KOPT-K1 (cell line): ENCODE measurements around the gene SLC35B2.

Source experiments
- H3K27ac ChIP-seq: fragments of 200-600 bp; sonication (generic); 2 replicates; pipeline ENCODE4 v1.5.1; 2016; ENCODE audit warnings: antibody characterized with exemption, mild to moderate bottlenecking, low read depth, low read length; ENCODE audit not compliant: poor library complexity, severe bottlenecking
- H3K36me3 ChIP-seq: fragments of 200-600 bp; sonication (generic); 2 replicates; pipeline ENCODE4 v1.5.1; 2017; ENCODE audit warnings: antibody characterized with exemption, mild to moderate bottlenecking, low read length, moderate library complexity; ENCODE audit not compliant: insufficient read depth
- H3K9me3 ChIP-seq: fragments of 200-600 bp; sonication (generic); 2 replicates; pipeline ENCODE4 v1.5.1; 2017; ENCODE audit warnings: antibody characterized with exemption, low read length, mild to moderate bottlenecking; ENCODE audit not compliant: insufficient read depth, poor library complexity, severe bottlenecking

The SLC35B2 gene

DNA sequence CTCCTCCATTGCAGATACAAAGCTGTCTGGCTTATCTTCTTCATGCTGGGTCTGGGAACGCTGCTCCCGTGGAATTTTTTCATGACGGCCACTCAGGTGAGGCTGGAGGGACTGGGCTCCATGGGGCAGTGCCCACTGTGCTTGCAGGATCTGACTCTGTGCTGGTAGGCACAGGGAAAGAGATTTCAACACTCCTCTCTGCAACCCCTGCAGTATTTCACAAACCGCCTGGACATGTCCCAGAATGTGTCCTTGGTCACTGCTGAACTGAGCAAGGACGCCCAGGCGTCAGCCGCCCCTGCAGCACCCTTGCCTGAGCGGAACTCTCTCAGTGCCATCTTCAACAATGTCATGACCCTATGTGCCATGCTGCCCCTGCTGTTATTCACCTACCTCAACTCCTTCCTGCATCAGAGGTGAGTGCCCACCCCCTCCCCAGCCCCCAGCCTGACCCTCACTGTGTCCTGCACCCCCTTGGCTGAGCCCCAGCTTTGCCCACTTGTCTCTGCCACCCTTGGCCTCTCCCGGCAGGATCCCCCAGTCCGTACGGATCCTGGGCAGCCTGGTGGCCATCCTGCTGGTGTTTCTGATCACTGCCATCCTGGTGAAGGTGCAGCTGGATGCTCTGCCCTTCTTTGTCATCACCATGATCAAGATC is 27.8 kb downstream of the SLC35B2 start:
- Histone ChIP-seq H3K36me3 (peaks cover 79% of the 10 kb centered on the region), H3K9me3 (no peaks in the 10 kb centered on the region), H3K27ac (no peak overlapping the region)

DNA sequence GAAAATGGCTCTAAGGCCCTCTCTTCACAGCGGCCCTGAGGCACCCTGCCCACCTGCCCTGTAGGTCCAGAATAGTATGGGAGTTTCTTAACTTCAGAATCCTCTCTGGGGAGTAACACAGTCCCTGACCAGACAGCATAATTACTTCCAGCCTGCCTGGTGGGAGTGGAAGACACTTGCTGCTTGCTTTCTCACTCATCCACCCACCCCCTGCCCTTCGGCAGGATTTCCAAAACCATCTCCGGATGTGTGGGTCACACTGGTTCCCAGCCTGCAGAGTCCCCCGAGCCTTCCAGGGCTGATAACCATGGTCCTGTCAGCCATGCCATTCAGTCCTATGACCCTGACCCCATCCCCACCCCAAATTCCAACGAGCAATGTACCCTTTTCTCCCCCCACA is 28.5 kb downstream of the SLC35B2 start:
- no peaks in the 10 kb centered on the region for H3K9me3 ChIP-seq
- H3K36me3 ChIP-seq, result peaks cover 73% of the 10 kb centered on the region
- no peak overlapping the region for H3K27ac ChIP-seq

DNA sequence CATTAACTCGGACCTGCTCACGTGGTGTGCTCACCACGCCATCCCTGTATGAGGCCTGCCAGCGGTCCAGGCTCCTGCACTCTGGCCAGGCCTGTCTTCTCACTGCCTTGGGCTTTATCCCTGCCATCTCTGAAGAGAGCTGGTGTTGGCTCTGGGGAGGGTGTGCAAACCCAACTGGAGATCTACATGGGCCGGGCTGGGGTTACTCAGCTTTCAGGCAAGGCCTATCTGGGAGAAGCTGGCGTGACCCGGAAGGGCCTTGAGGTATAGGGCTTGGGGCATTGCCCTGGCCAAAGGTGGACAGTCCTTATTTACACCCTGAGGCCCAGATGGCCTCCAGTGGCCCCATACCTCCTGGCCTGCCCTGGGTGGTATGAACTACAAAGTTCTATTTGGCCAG is 28.9 kb downstream of the SLC35B2 start:
- Histone ChIP-seq H3K36me3 (peaks cover 69% of the 10 kb centered on the region), H3K27ac (no peak overlapping the region), H3K9me3 (no peaks in the 10 kb centered on the region)

DNA sequence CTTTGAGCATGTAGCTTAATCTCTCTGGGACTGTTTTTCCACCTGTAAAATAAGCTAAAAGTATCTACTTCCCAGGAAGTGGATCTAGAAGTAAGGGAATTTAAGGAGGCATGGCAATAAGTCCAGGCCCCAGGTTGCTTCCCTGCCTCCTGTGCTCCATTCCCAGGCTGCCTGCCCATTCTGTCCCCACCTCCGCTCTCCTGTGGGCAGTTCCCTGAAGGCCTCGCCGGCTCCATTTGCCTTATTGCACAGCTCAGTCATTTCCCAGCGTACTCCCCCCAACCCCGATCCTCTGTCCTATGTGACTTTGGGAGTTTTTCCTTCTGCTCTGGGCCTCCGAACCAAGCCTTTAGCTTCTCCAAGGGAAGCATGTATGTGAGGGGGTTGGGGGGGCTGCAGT is 29.3 kb downstream of the SLC35B2 start:
- Histone ChIP-seq H3K9me3 (no peaks in the 10 kb centered on the region), H3K36me3 (peaks cover 65% of the 10 kb centered on the region), H3K27ac (no peak overlapping the region)

DNA sequence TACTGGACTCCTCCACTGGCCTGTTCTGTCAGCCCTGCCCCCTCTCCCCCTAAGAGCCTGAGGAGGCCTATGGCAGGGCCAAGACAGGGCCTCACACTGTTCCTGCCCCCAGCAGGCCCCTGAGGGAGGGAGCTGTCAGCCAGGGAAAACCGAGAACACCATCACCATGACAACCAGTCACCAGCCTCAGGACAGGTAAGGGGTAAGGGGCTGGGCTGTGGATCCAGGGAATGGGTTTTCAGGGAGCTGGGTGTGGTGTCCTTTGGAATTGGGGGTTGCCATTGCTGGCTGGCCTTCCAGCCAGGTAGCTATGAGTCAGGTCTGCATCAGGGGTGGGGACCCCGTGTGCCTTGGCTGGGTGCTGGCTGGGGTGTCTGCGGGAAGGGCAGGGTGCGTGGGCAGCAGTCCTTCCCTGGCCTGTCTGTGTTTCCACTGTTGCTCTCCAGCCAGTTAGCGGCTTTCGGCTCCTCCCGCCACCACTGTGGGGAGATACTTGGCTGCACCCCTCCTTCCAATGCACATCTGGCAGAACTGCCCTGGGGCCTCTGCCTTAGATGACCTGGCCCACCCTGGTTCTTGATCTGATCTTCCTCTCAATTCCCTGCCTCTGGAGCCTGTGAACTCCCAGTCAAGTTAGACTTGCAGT is 30.1 kb downstream of the SLC35B2 start:
- H3K36me3 ChIP-seq, result peaks cover 57% of the 10 kb centered on the region
- H3K27ac ChIP-seq, result peak overlapping the region; percentile 85

GRCh38 chr6:44226368-44227147 is 30.8 kb downstream of the SLC35B2 start:
- peaks cover 50% of the 10 kb centered on the region for H3K36me3 ChIP-seq
- H3K9me3 ChIP-seq, result no peaks in the 10 kb centered on the region
- H3K27ac ChIP-seq, result peak overlapping the region; percentile 85

More for the DNA sequence above, 30.1 kb downstream of the SLC35B2 start:
- H3K9me3 ChIP-seq, result no peaks in the 10 kb centered on the region

DNA sequence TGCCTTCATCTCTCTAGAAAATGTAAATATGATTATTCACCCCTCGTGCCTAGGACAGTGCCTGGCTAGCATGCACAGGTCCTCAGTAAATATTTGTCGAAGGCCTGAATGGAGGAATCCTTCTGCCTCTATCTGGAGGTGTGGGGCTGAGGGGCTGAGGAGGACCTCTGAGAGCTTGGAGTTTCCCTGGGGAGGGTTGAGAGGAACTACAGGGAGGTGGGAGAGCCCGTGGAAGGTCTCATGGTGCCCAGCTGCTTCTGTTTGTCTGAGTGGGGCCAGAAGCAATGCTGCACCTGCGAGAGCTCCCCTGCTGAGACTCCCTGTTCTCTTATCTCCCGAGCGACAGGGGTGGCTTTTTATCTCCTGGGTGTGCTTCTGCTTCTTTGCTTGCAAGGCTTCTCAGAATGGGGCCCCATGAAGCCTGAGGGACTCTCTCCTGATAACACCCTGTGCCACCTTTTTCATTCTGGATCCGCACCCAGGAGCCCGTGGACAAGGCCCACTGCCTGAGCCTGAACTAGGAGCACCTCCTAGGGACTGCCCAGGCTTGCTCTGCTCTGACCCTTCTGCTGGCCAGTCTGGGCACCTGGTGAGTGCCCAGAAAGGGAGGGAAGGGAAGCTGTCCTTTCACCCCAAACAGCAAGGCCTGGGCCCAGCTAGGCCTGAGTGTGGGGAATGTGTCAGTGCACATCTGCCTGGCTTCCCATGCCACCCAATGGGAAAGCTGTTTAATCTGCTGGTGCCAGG is 31.6 kb downstream of the SLC35B2 start:
- Histone ChIP-seq H3K36me3 (peaks cover 42% of the 10 kb centered on the region), H3K9me3 (no peaks in the 10 kb centered on the region), H3K27ac (peak overlapping the region; percentile 85)

DNA sequence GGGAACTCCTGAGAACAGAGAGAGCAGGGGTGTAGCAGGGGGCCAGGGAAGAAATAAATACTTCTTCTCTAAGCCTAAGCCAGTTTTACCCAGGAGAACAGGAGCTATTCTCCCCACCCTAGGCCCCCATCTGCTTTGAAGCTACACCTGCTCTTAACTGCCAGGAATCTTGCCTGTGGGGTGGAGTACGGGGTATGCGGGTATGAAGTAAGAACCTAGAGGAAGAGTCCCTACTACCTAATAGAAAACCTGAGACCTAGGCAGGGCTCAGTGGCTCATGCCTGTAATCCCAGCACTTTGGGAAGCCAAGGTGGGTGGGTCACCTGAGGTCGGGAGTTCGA is 32.4 kb downstream of the SLC35B2 start:
- Histone ChIP-seq H3K36me3 (peaks cover 34% of the 10 kb centered on the region), H3K27ac (peak overlapping the region; percentile 85), H3K9me3 (no peaks in the 10 kb centered on the region)

GRCh38 chr6:44224029-44224964 is 33.0 kb downstream of the SLC35B2 start:
- Histone ChIP-seq H3K36me3 (peaks cover 27% of the 10 kb centered on the region), H3K9me3 (no peaks in the 10 kb centered on the region), H3K27ac (peak overlapping the region; percentile 85)

DNA sequence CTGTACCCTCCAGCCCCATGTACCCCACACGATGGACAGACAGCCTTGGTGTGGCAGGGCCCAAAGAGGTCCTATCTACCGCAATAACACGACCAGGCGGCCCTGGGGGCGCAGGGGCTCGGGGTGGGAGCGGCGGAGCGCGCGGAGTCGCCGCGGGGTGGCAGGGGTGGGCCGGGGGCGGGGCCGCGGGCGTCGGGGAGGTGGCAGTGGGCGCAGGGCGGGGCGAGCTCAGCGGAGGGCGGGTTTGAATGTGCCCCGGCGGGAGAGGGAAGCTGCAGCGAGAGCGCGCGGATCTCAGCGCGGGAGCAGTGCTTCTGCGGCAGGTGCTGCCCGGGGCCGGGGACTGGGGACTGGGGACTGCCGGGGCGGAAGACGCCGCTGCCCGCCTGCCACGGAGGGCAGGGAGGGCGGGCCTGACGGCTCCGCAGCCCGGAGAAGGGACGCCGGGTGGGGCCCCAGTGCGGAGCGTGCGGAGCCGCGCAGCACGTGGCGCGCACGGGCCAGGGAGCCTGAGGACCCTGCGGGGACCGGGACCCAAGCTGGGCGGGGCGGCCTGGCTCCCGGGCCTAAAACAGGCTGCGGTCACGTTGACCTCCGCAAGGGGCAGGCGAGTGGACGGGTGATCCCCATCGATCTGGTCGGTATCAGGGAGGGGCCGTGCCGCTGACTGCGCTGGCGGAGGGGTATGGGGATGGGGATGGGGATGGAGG is 33.9 kb downstream of the SLC35B2 start, which contains the start of gene SLC29A1:
TSS of gene SLC29A1 (plus strand) at position 277 of the 710 bp plus-strand sequence. CDS start 3,719 bp downstream, outside the sequence.
- no peaks in the 10 kb centered on the region for H3K9me3 ChIP-seq
- peaks cover 19% of the 10 kb centered on the region for H3K36me3 ChIP-seq
- H3K27ac ChIP-seq, result peak within 1 kb of the TSS; percentile 85

DNA sequence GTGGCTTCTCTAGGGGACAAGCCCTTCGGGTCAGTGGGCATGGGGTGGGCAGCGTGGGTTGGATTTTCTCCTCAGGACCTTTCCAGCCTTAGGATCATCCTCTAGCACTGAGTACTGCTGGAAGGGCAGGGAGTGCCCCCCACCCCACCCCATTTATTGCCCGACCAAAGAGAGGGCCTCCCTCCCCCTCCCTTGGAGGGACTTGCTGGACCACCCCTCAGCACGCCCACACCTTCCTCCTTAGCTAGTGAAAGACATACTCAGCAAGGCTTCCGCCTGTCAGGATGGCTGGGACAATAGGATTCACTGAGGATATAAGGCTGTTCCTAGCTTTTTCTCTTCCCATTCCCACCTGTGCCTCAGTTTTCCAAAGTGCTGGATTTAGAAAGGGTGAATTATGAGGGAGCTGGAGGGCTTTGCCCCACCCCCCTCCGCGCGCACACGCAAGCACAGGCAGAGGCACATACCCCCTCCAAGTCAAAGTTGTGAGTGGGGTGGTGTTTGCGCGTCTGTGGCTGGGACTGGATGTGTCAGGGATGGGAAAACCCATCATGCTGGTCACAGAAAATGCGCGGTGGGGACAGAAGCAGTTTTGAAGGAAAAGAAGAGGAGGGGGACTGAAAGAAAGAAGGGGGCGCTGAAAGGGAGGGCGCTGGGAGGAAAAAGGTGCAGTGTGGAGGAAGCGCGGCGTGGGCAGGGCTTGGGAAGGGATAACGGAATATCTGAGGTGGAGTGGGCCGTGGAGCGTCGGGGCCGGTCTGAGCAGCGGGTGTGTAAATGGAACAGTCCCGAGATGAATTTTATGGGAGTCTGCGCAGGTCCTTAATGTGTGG is 34.6 kb downstream of the SLC35B2 start:
- Histone ChIP-seq H3K9me3 (no peaks in the 10 kb centered on the region), H3K36me3 (peaks cover 11% of the 10 kb centered on the region), H3K27ac (peak overlapping the region; percentile 85)

DNA sequence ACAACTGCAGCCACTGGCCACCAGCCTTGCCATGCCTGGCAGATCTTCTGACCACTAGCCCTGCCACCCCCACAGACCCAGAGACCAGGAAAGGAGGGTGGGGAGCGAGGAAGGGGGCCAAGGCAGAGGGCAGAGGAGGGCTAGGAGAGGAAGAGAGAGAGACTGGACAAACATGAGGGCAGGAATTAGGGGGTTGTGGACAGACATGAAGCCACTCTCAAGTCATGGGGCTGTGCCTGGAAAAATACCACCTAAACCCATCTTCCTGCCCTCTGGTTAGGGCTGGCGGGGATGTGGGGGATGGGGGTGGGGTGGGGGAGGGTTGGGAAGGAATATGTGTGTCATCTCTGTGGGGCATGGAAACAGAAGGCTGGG is 35.4 kb downstream of the SLC35B2 start:
- Histone ChIP-seq H3K9me3 (no peaks in the 10 kb centered on the region), H3K36me3 (peaks cover 5% of the 10 kb centered on the region), H3K27ac (peak overlapping the region; percentile 85)
